HG03066 (cell line): Measurements from ENCODE around the gene PANK3.
A peak's percentile ranks its signal among the peaks of the same experiment; 100 is the strongest.
"Not testable (repeated sequence)": the region's sequence is repeated elsewhere in the genome, so short reads cannot be mapped to it uniquely, and the experiment has no call there.

ENCODE experiments used
- ATAC-seq: cut with Tn5 transposase; IDR thresholded peaks from one replicate; pipeline ENCODE4 v1.9.1; 2021; ENCODE audit warnings: low read depth; ENCODE audit not compliant: unreplicated experiment

PANK3 gene

GRCh38 chr5:168596122-168596521 is 17.0 kb upstream of the PANK3 start:
- ATAC-seq: not testable (repeated sequence)

- ATAC-seq: no peak
Measured at GRCh38 chr5:168592014-168592368, 12.8 kb upstream of the PANK3 start.

DNA sequence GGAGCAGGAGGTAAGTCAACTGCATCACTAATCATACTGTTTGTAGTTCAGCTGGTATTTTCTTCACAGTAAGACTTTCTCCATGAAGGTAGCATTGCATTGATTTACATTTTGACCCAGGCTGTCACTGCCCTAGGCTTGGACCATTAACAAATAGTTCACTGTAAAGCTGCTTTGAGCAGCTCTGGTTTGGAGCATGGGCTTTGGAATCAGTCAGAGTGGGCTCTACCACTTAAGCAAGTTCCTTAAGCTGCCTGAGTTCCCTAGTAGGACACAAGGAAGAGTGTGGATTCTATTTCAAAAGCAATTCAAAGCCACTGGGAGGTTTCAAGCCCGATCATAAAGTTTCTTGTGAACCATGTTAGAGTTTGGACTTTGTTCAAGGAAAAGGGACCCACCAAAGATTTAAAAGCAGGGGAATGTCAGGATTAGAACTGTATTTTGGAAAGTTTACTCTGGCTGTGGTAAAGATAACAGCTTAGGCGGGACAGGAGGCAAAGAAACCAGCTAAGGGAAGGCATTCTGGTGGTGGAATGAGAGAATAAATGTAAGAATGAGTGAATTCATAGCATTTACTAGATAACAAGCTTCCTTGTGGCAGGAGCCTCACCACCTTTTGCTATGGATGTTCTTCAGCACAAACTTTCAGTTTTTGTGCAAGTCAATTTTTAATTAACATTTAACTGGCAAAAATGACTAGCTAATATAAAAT is 12.3 kb upstream of the PANK3 start:
- ATAC-seq: no peak

- ATAC-seq: no peak
Measured at GRCh38 chr5:168590666-168591065, 11.5 kb upstream of the PANK3 start.

DNA sequence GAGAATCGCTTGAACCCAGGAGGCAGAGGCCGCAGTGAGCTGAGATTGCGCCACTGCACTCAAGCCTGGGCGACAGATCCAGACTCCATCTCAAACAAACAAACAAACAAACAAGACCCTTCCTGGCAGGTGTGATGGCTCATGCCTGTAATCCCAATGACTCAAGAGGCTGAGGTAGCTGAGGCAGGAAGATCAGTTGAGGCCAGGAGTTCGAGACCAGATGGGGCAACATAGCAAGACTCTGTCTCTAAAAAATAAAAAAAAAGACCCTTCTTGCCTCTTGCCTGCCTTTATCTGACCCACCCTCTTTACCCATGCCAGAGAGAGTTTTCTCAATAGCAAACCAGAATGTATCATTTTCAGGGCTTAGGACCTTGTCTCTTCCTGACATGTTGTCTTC is 8.8 kb upstream of the PANK3 start:
- ATAC-seq: no peak

- no peak for ATAC-seq
Measured at GRCh38 chr5:168585119-168585856, 6.1 kb upstream of the PANK3 start.

GRCh38 chr5:168583742-168584482 is 4.7 kb upstream of the PANK3 start:
- peak; percentile 15 for ATAC-seq

DNA sequence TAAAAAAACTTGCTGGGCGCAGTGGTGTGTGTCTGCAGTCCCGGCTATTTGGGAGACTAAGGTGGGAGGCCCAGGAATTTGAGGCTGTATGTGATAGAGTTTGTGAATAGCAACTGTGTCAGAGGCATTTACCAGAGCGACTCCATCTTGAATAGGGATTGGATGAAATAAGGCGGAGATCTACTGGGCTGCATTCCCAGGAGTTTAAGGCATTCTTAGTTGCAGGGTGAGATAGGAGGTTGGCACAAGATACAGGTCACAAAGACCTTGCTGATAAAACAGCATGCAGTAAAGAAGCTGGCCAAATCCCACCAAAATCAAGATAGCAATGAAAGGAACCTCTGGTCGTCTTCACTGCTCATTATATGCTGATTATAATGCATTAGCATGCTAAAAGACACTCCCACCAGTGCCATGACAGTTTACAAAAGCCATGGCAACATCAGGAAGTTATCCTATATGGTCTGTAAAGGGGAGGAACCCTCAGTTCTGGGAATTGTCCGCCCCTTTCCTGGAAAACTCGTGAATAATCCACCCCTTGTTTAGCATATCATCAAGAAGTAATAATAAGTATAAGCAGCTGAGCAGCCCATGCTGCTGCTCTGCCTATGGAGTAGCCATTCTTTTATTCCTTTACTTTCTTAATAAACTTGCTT is 1.8 kb upstream of the PANK3 start:
- not testable (repeated sequence) for ATAC-seq

- no peak for ATAC-seq
Measured at GRCh38 chr5:168580227-168580508, 1.0 kb upstream of the PANK3 start.

- ATAC-seq: peak; percentile 91
Measured at GRCh38 chr5:168579488-168580226, 489 bp upstream of the PANK3 start.

GRCh38 chr5:168578006-168578405 is 1.2 kb downstream of the PANK3 start:
- no peak for ATAC-seq

- no peak for ATAC-seq
Measured at GRCh38 chr5:168575391-168576372, 3.5 kb downstream of the PANK3 start.

DNA sequence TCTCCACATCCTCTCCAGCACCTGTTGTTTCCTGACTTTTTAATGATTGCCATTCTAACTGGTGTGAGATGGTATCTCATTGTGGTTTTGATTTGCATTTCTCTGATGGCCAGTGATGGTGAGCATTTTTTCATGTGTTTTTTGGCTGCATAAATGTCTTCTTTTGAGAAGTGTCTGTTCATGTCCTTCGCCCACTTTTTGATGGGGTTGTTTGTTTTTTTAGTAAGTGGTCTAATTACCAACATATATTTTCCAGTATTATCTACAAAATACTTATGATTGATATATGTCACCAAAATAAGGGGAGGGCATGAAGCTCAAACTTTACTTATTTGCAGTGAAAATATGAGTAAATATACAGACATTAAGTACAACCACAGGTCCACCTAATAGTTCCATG is 5.0 kb downstream of the PANK3 start:
- ATAC-seq: not testable (repeated sequence)

- ATAC-seq: not testable (repeated sequence)
Measured at GRCh38 chr5:168573663-168574062, 5.5 kb downstream of the PANK3 start.

GRCh38 chr5:168570490-168571328 is 8.5 kb downstream of the PANK3 start:
- no peak for ATAC-seq

DNA sequence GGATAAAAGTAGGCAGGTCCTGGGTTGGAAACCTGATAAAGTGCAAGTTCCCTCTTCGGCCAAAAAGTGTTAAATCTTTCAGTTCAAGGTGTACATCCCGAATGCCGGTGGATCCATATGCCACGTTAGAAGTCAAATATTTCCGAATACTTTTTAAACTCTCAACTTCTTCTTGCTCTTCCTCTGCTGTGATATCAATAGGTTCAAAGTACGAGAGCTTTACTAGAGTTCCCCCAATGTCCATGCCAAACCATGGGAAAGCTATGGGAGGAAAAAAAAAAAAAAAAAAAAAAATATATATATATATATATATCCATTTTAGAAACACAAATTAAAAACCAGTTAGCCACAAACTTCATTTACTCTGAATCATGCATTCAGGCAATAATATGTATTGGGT is 10.4 kb downstream of the PANK3 start:
- no peak for ATAC-seq

GRCh38 chr5:168563959-168564358 is 15.2 kb downstream of the PANK3 start:
- no peak for ATAC-seq

GRCh38 chr5:168562279-168562678 is 16.9 kb downstream of the PANK3 start:
- no peak for ATAC-seq

DNA sequence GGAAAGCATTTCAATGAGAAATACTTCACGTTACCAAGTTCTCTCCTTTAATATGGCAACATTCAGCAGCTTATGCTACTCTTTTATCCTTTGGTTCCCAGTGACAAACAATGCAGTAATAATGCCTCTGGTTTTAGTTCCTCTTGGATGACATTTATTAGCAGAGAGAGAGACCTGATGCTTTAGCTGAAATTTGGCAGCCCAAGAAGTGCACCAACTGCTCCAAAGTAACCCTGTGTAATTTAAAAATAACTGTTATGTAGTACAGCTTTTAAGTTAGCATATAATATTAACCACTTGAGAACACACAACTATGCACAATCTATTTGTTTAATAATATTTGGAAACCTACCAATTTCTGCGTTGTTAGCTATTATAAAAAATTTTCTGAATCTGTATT is 21.8 kb downstream of the PANK3 start:
- no peak for ATAC-seq
